GM23338 (cell line): Measurements from ENCODE around the gene RGS7. TPM values are rescaled to one million over a fixed set of nuclear protein-coding genes. Genes with fewer than 3 reads are reported as not detected.
A peak's percentile ranks its signal among the peaks of the same experiment; 100 is the strongest.

ENCODE experiments used
- ATAC-seq: fragments of 200-7000 bp; cut with Tn5 transposase; 3 replicates; pipeline ENCODE4 v1.9.1; 2020
- DNase-seq: peaks from one replicate; pipeline ENCODE4 v3.0.0-alpha.2; 2015; ENCODE audit warnings: low spot score
- H2AFZ ChIP-seq: fragments of 200-600 bp; sonication (generic); 2 replicates; pipeline ENCODE4 v1.8.0; 2016; ENCODE audit warnings: antibody characterized with exemption, mild to moderate bottlenecking, moderate library complexity
- H3F3A ChIP-seq: fragments of 200-600 bp; sonication (generic); replicated peaks from 2 replicates; pipeline ENCODE4 v1.8.0; 2017; ENCODE audit warnings: antibody characterized with exemption, mixed run types, low read depth
- H3K27ac ChIP-seq: fragments of 200-600 bp; sonication (generic); 2 replicates; pipeline ENCODE4 v1.6.1; 2016; ENCODE audit warnings: low read depth
- H3K27me3 ChIP-seq: fragments of 200-600 bp; sonication (generic); 2 replicates; pipeline ENCODE4 v1.8.0; 2016; ENCODE audit warnings: mild to moderate bottlenecking, mixed run types, moderate library complexity; ENCODE audit not compliant: insufficient read depth
- H3K36me3 ChIP-seq: fragments of 200-600 bp; sonication (generic); 2 replicates; pipeline ENCODE4 v1.8.0; 2016; ENCODE audit warnings: mild to moderate bottlenecking; ENCODE audit not compliant: insufficient read depth
- H3K4me1 ChIP-seq: fragments of 200-600 bp; sonication (generic); 2 replicates; pipeline ENCODE4 v1.8.0; 2016; ENCODE audit warnings: mild to moderate bottlenecking, moderate library complexity; ENCODE audit not compliant: insufficient read depth
- H3K4me2 ChIP-seq: fragments of 200-600 bp; sonication (generic); 2 replicates; pipeline ENCODE4 v1.7.1; 2017; ENCODE audit warnings: mixed run types
- H3K4me3 ChIP-seq: fragments of 200-600 bp; sonication (generic); 2 replicates; pipeline ENCODE4 v1.6.1; 2016; ENCODE audit warnings: mixed run types
- H3K79me2 ChIP-seq: fragments of 200-600 bp; sonication (generic); replicated peaks from 2 replicates; pipeline ENCODE4 v1.8.0; 2017; ENCODE audit warnings: mild to moderate bottlenecking; ENCODE audit not compliant: insufficient read depth
- H3K9me2 ChIP-seq: fragments of 200-600 bp; sonication (generic); 2 replicates; pipeline ENCODE4 v1.8.0; 2017; ENCODE audit not compliant: insufficient read depth
- H4K20me1 ChIP-seq: fragments of 200-600 bp; sonication (generic); replicated peaks from 2 replicates; pipeline ENCODE4 v1.8.0; 2017; ENCODE audit warnings: mild to moderate bottlenecking; ENCODE audit not compliant: insufficient read depth
- H3K27ac Mint-ChIP-seq: 2 replicates; pipeline ENCODE4 v1.8.0; 2020; ENCODE audit warnings: inconsistent platforms, mild to moderate bottlenecking, moderate library complexity, mixed read lengths
- H3K27me3 Mint-ChIP-seq: 3 replicates; pipeline ENCODE4 v1.8.0; 2022; ENCODE audit warnings: low read depth, mild to moderate bottlenecking, moderate library complexity, mixed read lengths, inconsistent platforms; ENCODE audit not compliant: insufficient read depth, poor library complexity
- H3K36me3 Mint-ChIP-seq: 3 replicates; pipeline ENCODE4 v1.8.0; 2021; ENCODE audit warnings: low read depth, mild to moderate bottlenecking, inconsistent platforms, moderate library complexity, mixed read lengths
- H3K4me1 Mint-ChIP-seq: 3 replicates; pipeline ENCODE4 v1.8.0; 2020; ENCODE audit warnings: mild to moderate bottlenecking, inconsistent platforms, mixed read lengths
- H3K4me3 Mint-ChIP-seq: 3 replicates; pipeline ENCODE4 v1.8.0; 2021; ENCODE audit warnings: moderate library complexity, mild to moderate bottlenecking, inconsistent platforms, mixed read lengths
- H3K9me3 Mint-ChIP-seq: 3 replicates; pipeline ENCODE4 v1.8.0; 2020; ENCODE audit warnings: moderate library complexity, mild to moderate bottlenecking, inconsistent platforms, mixed read lengths
- CREB1 ChIP-seq: fragments of 250-450 bp; sonication (Bioruptor Pico); IDR thresholded peaks from 2 replicates; pipeline ENCODE4 v1.5.0; 2020; ENCODE audit warnings: low read depth, mild to moderate bottlenecking, moderate library complexity
- EZH2 ChIP-seq: fragments of 200-600 bp; sonication (generic); IDR thresholded peaks from one replicate; pipeline ENCODE4 v1.8.0; 2017; ENCODE audit warnings: antibody characterized with exemption, mild to moderate bottlenecking, low read depth; ENCODE audit not compliant: unreplicated experiment
- EZH2phosphoT487 ChIP-seq: fragments of 200-600 bp; sonication (generic); IDR thresholded peaks from one replicate; pipeline ENCODE4 v1.8.1; 2018; ENCODE audit warnings: antibody characterized with exemption; ENCODE audit not compliant: unreplicated experiment
- JUNB ChIP-seq: IDR thresholded peaks from one replicate; pipeline ENCODE4 v1.6.1; 2016; ENCODE audit warnings: antibody characterized with exemption; ENCODE audit not compliant: unreplicated experiment
- STAT1 ChIP-seq: IDR thresholded peaks from one replicate; pipeline ENCODE4 v1.6.1; 2016; ENCODE audit warnings: antibody characterized with exemption; ENCODE audit not compliant: unreplicated experiment
- ZNF114 ChIP-seq: fragments of 250-450 bp; sonication (Bioruptor Pico); IDR thresholded peaks from 2 replicates; pipeline ENCODE4 v1.5.0; 2020; ENCODE audit warnings: mild to moderate bottlenecking, moderate library complexity
- ZNF331 ChIP-seq: fragments of 250-450 bp; sonication (Bioruptor Pico); IDR thresholded peaks from 2 replicates; pipeline ENCODE4 v1.5.0; 2020; ENCODE audit warnings: low read depth, mild to moderate bottlenecking, moderate library complexity
- polyA plus RNA-seq: library from polyadenylated mRNA; unstranded; fragments of >200 nt; fragmentation: Nextera tagmentation; extraction: Ambion mirVana; gene quantifications from 2 replicates; pipeline ENCODE4 v1.2.1, GENCODE V29; 2016
- total RNA-seq: library from RNA; depleted of rRNA; stranded (reverse); fragments of >200 nt; shearing (Covaris generic); gene quantifications from 2 replicates; pipeline ENCODE4 v1.2.3, GENCODE V29; 2014
- TF ChIP-seq, protein P1 (sequence below): IDR thresholded peaks from one replicate; pipeline ENCODE4 v1.6.1; 2018; ENCODE audit warnings: antibody characterized with exemption; ENCODE audit not compliant: unreplicated experiment
- TF ChIP-seq, protein P2 (sequence below), 2 experiments: fragments of 200-600 bp in 1 of 2; sonication (generic) in 1 of 2; conservative IDR thresholded peaks; 2 replicates each; pipeline versions ENCODE4 v1.5.1 to v1.6.1; 2016 to 2017; ENCODE audit warnings: antibody characterized with exemption in 2 of 2, low read depth in 2 of 2, mild to moderate bottlenecking in 2 of 2, moderate library complexity in 1 of 2
- TF ChIP-seq, protein P3 (sequence below): IDR thresholded peaks from 2 replicates; pipeline ENCODE4 v1.6.1; 2016; ENCODE audit warnings: antibody characterized with exemption

Gene RGS7
- total and polyA plus RNA-seq, 2 experiments from 2014 or later = 2.0 to 2.2 TPM

DNA sequence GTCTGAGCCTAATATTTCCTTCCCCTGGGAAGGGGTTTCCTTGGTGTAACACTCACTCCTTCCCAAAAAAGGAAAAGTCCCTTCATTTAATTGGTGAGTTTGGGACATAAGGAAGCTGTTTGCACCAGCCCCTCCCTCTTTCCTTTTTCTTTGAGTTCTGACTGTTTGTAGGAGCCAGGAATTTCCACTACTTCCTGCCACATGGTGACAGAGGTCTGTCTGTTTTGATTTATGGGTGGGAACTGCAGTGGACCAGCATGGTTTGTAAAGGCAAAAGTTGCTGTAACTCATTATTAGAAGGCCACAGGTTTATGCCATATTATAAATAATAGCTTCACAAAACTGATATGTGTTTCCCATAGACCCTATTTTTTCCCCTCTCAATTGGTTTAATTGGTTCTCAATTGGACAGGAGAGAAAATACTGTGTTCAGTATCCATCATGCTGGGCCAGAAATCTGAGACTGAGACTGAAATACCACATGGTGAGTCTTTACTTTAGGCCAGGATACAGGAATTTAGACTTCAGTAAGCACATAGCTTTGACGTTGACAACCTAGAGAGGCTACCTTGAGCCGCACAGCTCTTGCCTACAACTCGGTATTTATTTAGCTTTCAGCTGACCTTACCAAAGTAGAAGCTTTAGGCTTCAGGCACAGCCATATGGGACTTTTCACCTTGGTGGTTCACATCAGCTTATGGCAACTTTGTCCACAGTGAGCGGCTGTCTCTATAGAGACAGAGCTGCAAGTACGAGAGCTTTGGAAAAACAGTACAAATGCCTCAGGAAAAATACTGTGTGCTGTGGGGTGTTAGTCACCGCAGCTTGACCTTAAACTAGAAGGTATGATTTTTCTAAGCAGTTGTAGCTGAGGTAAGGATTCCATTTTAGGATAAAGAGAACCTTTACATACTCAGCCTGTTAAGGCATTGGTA lies 40.0 kb upstream of the RGS7 start (continued):
- TF ChIP-seq ZNF331 (no peak), EZH2 (no peak), ZNF114 (CRISPR knock-in tag) (no peak), JUNB (no peak), EZH2phosphoT487 (no peak), CREB1 (no peak)
- TF ChIP-seq, protein P1, sequence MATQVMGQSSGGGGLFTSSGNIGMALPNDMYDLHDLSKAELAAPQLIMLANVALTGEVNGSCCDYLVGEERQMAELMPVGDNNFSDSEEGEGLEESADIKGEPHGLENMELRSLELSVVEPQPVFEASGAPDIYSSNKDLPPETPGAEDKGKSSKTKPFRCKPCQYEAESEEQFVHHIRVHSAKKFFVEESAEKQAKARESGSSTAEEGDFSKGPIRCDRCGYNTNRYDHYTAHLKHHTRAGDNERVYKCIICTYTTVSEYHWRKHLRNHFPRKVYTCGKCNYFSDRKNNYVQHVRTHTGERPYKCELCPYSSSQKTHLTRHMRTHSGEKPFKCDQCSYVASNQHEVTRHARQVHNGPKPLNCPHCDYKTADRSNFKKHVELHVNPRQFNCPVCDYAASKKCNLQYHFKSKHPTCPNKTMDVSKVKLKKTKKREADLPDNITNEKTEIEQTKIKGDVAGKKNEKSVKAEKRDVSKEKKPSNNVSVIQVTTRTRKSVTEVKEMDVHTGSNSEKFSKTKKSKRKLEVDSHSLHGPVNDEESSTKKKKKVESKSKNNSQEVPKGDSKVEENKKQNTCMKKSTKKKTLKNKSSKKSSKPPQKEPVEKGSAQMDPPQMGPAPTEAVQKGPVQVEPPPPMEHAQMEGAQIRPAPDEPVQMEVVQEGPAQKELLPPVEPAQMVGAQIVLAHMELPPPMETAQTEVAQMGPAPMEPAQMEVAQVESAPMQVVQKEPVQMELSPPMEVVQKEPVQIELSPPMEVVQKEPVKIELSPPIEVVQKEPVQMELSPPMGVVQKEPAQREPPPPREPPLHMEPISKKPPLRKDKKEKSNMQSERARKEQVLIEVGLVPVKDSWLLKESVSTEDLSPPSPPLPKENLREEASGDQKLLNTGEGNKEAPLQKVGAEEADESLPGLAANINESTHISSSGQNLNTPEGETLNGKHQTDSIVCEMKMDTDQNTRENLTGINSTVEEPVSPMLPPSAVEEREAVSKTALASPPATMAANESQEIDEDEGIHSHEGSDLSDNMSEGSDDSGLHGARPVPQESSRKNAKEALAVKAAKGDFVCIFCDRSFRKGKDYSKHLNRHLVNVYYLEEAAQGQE = no peak
- TF ChIP-seq, protein P2, sequence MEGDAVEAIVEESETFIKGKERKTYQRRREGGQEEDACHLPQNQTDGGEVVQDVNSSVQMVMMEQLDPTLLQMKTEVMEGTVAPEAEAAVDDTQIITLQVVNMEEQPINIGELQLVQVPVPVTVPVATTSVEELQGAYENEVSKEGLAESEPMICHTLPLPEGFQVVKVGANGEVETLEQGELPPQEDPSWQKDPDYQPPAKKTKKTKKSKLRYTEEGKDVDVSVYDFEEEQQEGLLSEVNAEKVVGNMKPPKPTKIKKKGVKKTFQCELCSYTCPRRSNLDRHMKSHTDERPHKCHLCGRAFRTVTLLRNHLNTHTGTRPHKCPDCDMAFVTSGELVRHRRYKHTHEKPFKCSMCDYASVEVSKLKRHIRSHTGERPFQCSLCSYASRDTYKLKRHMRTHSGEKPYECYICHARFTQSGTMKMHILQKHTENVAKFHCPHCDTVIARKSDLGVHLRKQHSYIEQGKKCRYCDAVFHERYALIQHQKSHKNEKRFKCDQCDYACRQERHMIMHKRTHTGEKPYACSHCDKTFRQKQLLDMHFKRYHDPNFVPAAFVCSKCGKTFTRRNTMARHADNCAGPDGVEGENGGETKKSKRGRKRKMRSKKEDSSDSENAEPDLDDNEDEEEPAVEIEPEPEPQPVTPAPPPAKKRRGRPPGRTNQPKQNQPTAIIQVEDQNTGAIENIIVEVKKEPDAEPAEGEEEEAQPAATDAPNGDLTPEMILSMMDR (conservative IDR thresholded peaks at IDR 0.05; ENCODE audit: low read depth in 2 of 2) = no peak

DNA sequence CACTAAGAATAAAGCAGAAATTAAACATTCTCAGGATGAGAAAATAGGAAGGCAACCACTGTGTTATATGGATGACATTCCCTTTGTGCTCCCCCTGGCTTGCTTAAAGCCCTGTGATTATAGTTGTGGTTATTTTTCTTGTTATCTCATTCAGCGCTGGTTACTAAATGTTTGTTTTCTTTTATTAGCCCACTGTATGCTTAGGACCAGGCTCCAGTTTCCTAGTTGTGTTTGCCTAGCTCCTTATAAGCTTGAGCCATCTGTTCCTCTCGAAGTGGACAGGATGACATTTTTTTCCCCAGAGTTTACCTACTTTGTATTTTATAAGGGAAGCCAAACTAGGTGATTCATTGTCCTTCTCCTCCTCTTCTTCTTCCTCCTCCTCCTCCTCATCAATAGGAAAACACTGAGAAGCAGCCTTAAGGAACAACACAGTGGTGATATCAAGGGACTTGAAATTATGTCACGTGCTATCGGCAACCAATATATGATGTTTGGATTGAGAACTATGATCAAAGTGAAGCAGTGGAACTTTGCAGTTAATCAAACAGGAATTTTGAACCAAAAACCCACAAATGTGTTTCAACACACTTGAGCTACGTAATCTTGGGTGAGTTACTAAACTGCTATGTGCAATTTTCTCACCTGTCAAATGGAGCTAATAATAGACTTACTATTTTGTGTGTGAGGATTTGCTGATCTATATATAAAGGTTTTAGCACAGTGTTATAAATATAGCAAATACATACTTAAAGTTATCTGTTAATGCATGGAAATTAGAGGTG lies 35.1 kb upstream of the RGS7 start:
- Histone ChIP-seq H3K4me3 (no peak overlapping the region), H3F3A (no peaks in the 10 kb centered on the region), H4K20me1 (no peaks in the 10 kb centered on the region), H3K27me3 (no peaks in the 10 kb centered on the region), H3K79me2 (no peaks in the 10 kb centered on the region), H3K4me2 (no peak overlapping the region), H3K36me3 (no peaks in the 10 kb centered on the region), H3K27ac (no peak overlapping the region), H3K4me1 (peaks cover 9% of the 10 kb centered on the region), H3K9me2 (no peaks in the 10 kb centered on the region), H2AFZ (0 out of 2 replicates have a peak overlapping the region, but pooled peaks have one; percentile 56)
- Mint-ChIP-seq H3K4me1 (peaks cover 6% of the 10 kb centered on the region; the same call in 2 of the 3 replicates), H3K27ac (no peak overlapping the region), H3K4me3 (no peak overlapping the region), H3K36me3 (no peaks in the 10 kb centered on the region), H3K27me3 (peaks cover 2% of the 10 kb centered on the region), H3K9me3 (no peaks in the 10 kb centered on the region)
- no peak for TF ChIP-seq CREB1
- TF ChIP-seq, protein P1 = no peak
- no peak for TF ChIP-seq JUNB
- no peak for TF ChIP-seq STAT1
- no peak for TF ChIP-seq ZNF331
- TF ChIP-seq, protein P3, sequence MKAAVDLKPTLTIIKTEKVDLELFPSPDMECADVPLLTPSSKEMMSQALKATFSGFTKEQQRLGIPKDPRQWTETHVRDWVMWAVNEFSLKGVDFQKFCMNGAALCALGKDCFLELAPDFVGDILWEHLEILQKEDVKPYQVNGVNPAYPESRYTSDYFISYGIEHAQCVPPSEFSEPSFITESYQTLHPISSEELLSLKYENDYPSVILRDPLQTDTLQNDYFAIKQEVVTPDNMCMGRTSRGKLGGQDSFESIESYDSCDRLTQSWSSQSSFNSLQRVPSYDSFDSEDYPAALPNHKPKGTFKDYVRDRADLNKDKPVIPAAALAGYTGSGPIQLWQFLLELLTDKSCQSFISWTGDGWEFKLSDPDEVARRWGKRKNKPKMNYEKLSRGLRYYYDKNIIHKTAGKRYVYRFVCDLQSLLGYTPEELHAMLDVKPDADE = no peak
- no peak for TF ChIP-seq EZH2
- no peak for DNase-seq
- no peak for ATAC-seq
